Measurements from ENCODE around the gene VWA5B2.
A peak's percentile ranks its signal among the peaks of the same experiment; 100 is the strongest.
"Not testable (repeated sequence)": the region's sequence is repeated elsewhere in the genome, so short reads cannot be mapped to it uniquely, and the experiment has no call there.

VWA5B2 gene

GRCh38 chr3:184261270-184261853, 32.0 kb downstream of the VWA5B2 start, which contains the start of gene CAMK2N2:
CAMK2N2 (minus strand) TSS chr3:184261553; CDS start chr3:184261285, 268 bp downstream.
- H3K9me3 Mint-ChIP-seq = no peaks in the 10 kb centered on the region
- H3K27ac Mint-ChIP-seq = no peak within 1 kb of the TSS
- peak within 1 kb of the TSS; percentile 68 for H3K4me3 Mint-ChIP-seq
- intact Hi-C loops (cut with micrococcal nuclease) = no loop called here
- H3K4me1 Mint-ChIP-seq (ENCODE audit: low read depth) = peaks cover 29% of the 10 kb centered on the region
- H3K36me3 Mint-ChIP-seq (ENCODE audit: low read depth) = peaks cover 16% of the 10 kb centered on the region
- peaks cover 72% of the 10 kb centered on the region for H3K27me3 Mint-ChIP-seq

GRCh38 chr3:184261854-184262763, 32.7 kb downstream of the VWA5B2 start:
- Mint-ChIP-seq H3K27me3 (peaks cover 75% of the 10 kb centered on the region), H3K27ac (no peak overlapping the region), H3K36me3 (ENCODE audit: low read depth) (peaks cover 16% of the 10 kb centered on the region), H3K4me3 (peak overlapping the region; percentile 68), H3K4me1 (ENCODE audit: low read depth) (peaks cover 29% of the 10 kb centered on the region), H3K9me3 (no peaks in the 10 kb centered on the region)
- intact Hi-C loops (cut with micrococcal nuclease) = no loop called here

DNA sequence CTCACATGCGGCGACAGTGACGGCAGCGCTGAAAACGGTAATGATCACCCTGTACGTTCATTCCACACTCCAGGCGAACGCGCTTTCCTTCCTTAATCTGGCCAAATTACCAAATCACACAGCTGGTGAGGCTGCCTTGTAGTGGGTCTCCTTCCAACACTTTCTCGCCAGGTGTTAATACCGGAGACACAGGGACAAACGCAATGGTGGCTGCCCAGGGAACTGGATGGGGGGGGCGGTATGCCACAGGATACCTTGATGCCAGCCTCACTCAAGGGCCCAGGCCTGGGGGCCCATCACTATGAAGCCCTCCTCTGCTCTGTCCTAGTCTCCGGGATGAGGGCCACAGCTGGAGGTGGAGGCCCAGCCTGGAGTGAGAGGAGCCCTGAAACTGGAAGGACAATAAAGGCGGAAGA, 33.4 kb downstream of the VWA5B2 start:
- no peak overlapping the region for H3K27ac Mint-ChIP-seq
- no peaks in the 10 kb centered on the region for H3K9me3 Mint-ChIP-seq
- H3K27me3 Mint-ChIP-seq = peaks cover 76% of the 10 kb centered on the region
- peaks cover 11% of the 10 kb centered on the region for H3K36me3 Mint-ChIP-seq (ENCODE audit: low read depth)
- intact Hi-C loops (cut with micrococcal nuclease) = no loop called here
- H3K4me3 Mint-ChIP-seq = no peak overlapping the region
- H3K4me1 Mint-ChIP-seq (ENCODE audit: low read depth) = peaks cover 29% of the 10 kb centered on the region

DNA sequence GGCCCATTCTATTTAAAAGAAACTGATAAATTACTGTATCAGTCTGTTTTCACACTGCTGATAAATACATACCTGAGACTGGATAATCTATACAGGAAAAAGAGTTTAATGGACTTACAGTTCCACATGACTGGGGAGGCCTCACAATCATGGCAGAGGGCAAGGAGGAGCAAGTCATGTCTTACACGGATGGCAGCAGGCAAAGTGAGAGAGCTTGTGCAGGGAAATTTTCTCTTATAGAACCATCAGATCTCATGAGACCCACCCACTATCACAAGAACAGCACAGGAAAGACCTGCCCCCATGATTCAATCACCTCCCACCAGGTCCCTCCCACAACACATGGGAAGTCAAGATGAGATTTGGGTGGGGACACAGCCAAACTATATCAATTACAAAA, 37.9 kb downstream of the VWA5B2 start:
- H3K36me3 Mint-ChIP-seq (ENCODE audit: low read depth); H3K9me3 Mint-ChIP-seq; H3K4me3 Mint-ChIP-seq; H3K4me1 Mint-ChIP-seq (ENCODE audit: low read depth); intact Hi-C loops (cut with micrococcal nuclease); H3K27ac Mint-ChIP-seq: not testable (repeated sequence)
- peaks cover 70% of the 10 kb centered on the region for H3K27me3 Mint-ChIP-seq

DNA sequence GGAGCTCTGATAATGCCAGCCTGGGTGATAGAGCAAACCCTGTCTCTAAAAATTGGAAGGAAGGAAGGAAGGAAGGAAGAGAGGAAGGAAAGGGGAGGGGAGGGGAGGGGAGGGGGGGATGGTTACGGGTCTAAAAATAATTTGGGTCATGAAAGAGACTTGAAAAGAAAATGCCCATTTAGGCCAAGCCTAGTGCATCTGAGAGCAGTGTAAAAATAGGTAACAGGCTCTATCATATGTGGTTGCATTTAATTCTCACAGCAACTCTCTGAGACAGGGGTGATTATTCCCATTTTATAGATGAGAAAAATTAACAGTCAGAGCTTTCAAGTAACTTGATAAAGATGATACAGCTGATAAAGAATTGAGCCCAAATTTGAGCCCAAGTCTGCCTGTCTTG, 42.9 kb downstream of the VWA5B2 start:
- Mint-ChIP-seq H3K4me1 (ENCODE audit: low read depth) (peaks cover 1% of the 10 kb centered on the region), H3K27ac (no peak overlapping the region), H3K36me3 (ENCODE audit: low read depth) (no peaks in the 10 kb centered on the region), H3K4me3 (no peak overlapping the region), H3K9me3 (no peaks in the 10 kb centered on the region), H3K27me3 (peaks cover 70% of the 10 kb centered on the region)
- intact Hi-C loops (cut with micrococcal nuclease) = no loop called here

- Mint-ChIP-seq H3K4me1 (ENCODE audit: low read depth) (peaks cover 5% of the 10 kb centered on the region), H3K9me3 (no peaks in the 10 kb centered on the region), H3K27me3 (peaks cover 73% of the 10 kb centered on the region), H3K4me3 (no peak overlapping the region), H3K36me3 (ENCODE audit: low read depth) (no peaks in the 10 kb centered on the region), H3K27ac (no peak overlapping the region)
- intact Hi-C loops (cut with micrococcal nuclease) = no loop called here
These were observed 46.0 kb downstream of the VWA5B2 start for GRCh38 chr3:184275381-184275701.

DNA sequence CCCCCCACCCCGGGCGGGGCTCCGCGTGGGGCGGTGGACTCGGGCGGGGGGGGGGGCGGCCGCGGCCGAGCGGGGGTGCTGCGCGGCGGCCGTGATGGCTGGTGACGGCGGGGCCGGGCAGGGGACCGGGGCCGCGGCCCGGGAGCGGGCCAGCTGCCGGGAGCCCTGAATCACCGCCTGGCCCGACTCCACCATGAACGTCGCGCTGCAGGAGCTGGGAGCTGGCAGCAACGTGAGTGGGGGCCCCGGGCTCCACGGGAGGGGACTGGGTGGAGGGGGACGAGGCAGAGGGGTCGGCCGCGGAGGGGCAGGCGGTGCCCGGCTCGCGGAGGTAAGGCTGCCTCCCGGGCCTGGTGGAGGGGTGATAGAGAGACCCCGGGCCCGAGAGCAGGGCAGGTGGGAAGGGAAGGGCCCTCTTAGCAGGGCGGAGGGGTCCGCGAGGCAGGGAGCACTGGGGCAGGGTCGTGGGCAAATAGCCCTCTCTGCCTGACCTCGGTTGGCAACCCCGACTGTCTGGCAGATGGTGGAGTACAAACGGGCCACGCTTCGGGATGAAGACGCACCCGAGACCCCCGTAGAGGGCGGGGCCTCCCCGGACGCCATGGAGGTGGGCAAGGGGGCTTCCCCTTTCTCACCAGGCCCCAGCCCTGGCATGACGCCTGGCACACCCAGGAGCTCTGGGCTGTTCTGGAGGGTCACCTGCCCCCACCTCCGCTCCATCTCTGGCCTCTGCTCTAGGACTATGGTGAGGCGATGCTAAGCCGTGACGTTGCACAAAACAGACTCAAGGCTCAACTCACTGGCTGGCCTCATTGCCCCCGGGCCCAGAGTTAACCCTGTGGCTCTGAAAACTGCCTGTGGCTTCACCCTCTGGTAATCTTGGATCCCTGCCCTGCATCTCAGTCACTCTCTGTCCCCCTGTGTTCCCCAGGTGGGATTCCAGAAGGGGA, 46.9 kb downstream of the VWA5B2 start, which contains the start of gene ECE2:
ECE2 (plus strand) TSS at position 62 of the 950 bp plus-strand sequence; CDS start at position 194, 132 bp downstream.
- no peaks in the 10 kb centered on the region for H3K9me3 Mint-ChIP-seq
- H3K4me1 Mint-ChIP-seq (ENCODE audit: low read depth) = peaks cover 5% of the 10 kb centered on the region
- H3K27me3 Mint-ChIP-seq = peaks cover 71% of the 10 kb centered on the region
- no peak within 1 kb of the TSS for H3K27ac Mint-ChIP-seq
- intact Hi-C loops (cut with micrococcal nuclease) = no loop called here
- H3K4me3 Mint-ChIP-seq = no peak within 1 kb of the TSS
- no peaks in the 10 kb centered on the region for H3K36me3 Mint-ChIP-seq (ENCODE audit: low read depth)

- H3K27me3 Mint-ChIP-seq = peaks cover 63% of the 10 kb centered on the region
- peaks cover 5% of the 10 kb centered on the region for H3K4me1 Mint-ChIP-seq (ENCODE audit: low read depth)
- intact Hi-C loops (cut with micrococcal nuclease) = no loop called here
- H3K27ac Mint-ChIP-seq = no peak overlapping the region
- H3K4me3 Mint-ChIP-seq = no peak overlapping the region
- no peaks in the 10 kb centered on the region for H3K36me3 Mint-ChIP-seq (ENCODE audit: low read depth)
- no peaks in the 10 kb centered on the region for H3K9me3 Mint-ChIP-seq
These were observed 48.0 kb downstream of the VWA5B2 start for GRCh38 chr3:184277366-184277765.

- peaks cover 43% of the 10 kb centered on the region for H3K27me3 Mint-ChIP-seq
- H3K27ac Mint-ChIP-seq = no peak overlapping the region
- no peaks in the 10 kb centered on the region for H3K9me3 Mint-ChIP-seq
- H3K36me3 Mint-ChIP-seq (ENCODE audit: low read depth) = no peaks in the 10 kb centered on the region
- intact Hi-C loops (cut with micrococcal nuclease) = no loop called here
- no peak overlapping the region for H3K4me3 Mint-ChIP-seq
- peaks cover 14% of the 10 kb centered on the region for H3K4me1 Mint-ChIP-seq (ENCODE audit: low read depth)
These were observed 53.6 kb downstream of the VWA5B2 start for GRCh38 chr3:184282941-184283340.

- Mint-ChIP-seq H3K36me3 (ENCODE audit: low read depth) (no peaks in the 10 kb centered on the region), H3K9me3 (no peaks in the 10 kb centered on the region), H3K27ac (no peak overlapping the region), H3K4me1 (ENCODE audit: low read depth) (peaks cover 14% of the 10 kb centered on the region), H3K4me3 (no peak overlapping the region), H3K27me3 (peaks cover 38% of the 10 kb centered on the region)
- intact Hi-C loops (cut with micrococcal nuclease) = no loop called here
These were observed 54.3 kb downstream of the VWA5B2 start for GRCh38 chr3:184283681-184284080.

- peaks cover 33% of the 10 kb centered on the region for H3K27me3 Mint-ChIP-seq
- intact Hi-C loops (cut with micrococcal nuclease) = no loop called here
- H3K36me3 Mint-ChIP-seq (ENCODE audit: low read depth) = no peaks in the 10 kb centered on the region
- no peak overlapping the region for H3K27ac Mint-ChIP-seq
- no peaks in the 10 kb centered on the region for H3K9me3 Mint-ChIP-seq
- peaks cover 14% of the 10 kb centered on the region for H3K4me1 Mint-ChIP-seq (ENCODE audit: low read depth)
- no peak overlapping the region for H3K4me3 Mint-ChIP-seq
These were observed 55.3 kb downstream of the VWA5B2 start for GRCh38 chr3:184284696-184285095.

- Mint-ChIP-seq H3K9me3 (no peaks in the 10 kb centered on the region), H3K36me3 (ENCODE audit: low read depth) (no peaks in the 10 kb centered on the region), H3K27ac (no peak overlapping the region), H3K4me3 (no peak overlapping the region), H3K4me1 (ENCODE audit: low read depth) (peaks cover 7% of the 10 kb centered on the region), H3K27me3 (peaks cover 28% of the 10 kb centered on the region)
- intact Hi-C loops (cut with micrococcal nuclease) = loop anchor here (1.0 to 2.0 kb wide), 2 partner anchors 63 to 394 kb away; no protein-coding TSS in a partner anchor
These were observed 60.1 kb downstream of the VWA5B2 start for GRCh38 chr3:184289426-184289938.

DNA sequence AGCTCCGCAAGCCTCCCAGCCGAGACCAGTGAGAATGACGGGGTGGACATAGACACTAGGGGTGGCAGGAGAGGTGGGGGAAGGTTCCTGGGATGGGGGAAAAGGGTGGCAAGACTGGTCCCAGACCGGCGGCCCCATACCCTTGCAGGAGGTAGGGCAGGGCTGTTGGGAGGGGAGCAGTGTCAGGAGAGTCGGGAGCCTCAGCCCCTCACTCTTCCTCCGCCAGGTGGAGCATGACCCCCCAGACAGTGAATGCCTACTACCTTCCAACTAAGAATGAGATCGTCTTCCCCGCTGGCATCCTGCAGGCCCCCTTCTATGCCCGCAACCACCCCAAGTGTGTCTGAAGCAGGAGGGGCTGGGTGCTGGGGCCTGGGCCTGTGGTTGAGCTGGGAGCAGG, 60.9 kb downstream of the VWA5B2 start:
- H3K9me3 Mint-ChIP-seq = no peaks in the 10 kb centered on the region
- H3K27me3 Mint-ChIP-seq = peaks cover 29% of the 10 kb centered on the region
- H3K4me1 Mint-ChIP-seq (ENCODE audit: low read depth) = peaks cover 6% of the 10 kb centered on the region
- intact Hi-C loops (cut with micrococcal nuclease) = no loop called here
- H3K27ac Mint-ChIP-seq = no peak overlapping the region
- H3K36me3 Mint-ChIP-seq (ENCODE audit: low read depth) = no peaks in the 10 kb centered on the region
- no peak overlapping the region for H3K4me3 Mint-ChIP-seq

All from dendritic cell treated with granulocyte-macrophage colony-stimulating factor and Interleukin-4, amounts not matched to agents 40 ng/mL and 50 ng/mL, for 4 days (primary cell).